Measurements from ENCODE around the gene PRRT4. TPM values are rescaled to one million over a fixed set of nuclear protein-coding genes. Genes with fewer than 3 reads are reported as not detected.

Gene PRRT4
- total RNA-seq, 1 donor from 2014 or later, result not detected

DNA sequence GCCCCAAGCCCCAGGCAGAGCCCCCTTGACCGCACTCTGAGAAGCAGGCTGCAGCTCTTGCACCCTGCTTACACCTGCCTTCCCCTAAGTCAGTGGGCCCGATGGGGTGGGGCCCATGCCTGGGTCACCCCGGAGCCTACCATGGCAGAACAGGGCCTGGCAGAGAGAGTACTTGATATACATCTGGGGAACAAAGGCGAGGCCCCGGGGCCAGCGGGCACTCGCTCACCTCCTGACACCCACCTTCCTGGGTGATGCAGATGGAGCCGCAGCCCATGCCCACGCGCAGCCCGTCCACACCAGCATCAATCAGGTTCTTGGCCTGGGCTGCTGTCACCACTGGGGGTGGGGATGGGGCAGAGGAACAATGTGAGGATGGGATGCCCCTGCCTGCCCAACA is 34.9 kb upstream of the PRRT4 start:
- DNase-seq (ENCODE audit: low spot score) (no peak), ATAC-seq (no peak)

DNA sequence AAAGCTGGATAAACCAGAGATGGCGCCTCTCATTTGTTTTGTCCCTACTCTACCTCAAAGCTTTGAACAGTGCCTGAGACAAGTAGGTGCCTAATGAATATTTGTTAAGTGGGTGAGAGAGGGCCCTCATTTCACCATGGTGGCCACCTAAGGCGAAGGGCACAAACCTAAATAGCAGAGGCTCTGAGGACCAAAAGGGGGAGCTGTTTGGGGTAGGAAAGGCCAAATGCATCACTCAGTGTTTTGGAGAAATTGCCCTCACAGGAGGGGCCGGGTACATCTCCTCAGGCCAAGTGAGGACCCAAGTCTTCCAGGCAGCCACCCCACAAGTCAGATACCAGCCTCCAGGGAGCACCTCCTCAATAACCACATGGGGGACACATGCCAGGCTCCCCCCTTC is 34.3 kb upstream of the PRRT4 start:
- DNase-seq (ENCODE audit: low spot score), result no peak
- ATAC-seq, result no peak

DNA sequence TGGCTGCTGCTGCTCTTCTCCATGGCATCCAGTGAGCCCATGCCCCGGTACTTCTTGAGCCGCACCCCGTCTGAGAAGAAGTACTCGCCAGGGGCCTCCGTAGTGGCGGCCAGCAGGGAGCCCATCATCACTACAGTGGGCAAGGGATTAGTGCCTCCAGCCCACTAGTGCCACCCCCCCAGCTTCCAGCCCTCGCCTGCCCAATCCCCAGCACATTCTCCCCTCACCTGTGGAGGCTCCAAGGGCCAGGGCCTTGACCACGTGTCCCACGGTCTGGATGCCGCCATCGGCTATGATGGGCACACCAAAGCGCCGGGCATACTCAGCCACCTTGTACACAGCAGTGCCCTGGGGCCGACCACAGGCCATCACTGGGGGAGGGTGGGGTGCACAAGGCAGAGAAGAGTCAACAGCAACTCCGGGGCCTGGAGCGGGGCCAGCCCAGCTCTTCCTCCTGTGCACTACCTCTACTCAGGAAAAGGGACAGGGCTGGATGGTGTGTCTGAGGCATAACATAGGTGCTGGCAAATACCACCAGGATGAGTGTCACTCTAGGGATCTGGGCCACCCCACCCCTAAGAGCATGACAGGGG is 33.5 kb upstream of the PRRT4 start:
- ATAC-seq, result no peak
- DNase-seq (ENCODE audit: low spot score), result no peak

DNA sequence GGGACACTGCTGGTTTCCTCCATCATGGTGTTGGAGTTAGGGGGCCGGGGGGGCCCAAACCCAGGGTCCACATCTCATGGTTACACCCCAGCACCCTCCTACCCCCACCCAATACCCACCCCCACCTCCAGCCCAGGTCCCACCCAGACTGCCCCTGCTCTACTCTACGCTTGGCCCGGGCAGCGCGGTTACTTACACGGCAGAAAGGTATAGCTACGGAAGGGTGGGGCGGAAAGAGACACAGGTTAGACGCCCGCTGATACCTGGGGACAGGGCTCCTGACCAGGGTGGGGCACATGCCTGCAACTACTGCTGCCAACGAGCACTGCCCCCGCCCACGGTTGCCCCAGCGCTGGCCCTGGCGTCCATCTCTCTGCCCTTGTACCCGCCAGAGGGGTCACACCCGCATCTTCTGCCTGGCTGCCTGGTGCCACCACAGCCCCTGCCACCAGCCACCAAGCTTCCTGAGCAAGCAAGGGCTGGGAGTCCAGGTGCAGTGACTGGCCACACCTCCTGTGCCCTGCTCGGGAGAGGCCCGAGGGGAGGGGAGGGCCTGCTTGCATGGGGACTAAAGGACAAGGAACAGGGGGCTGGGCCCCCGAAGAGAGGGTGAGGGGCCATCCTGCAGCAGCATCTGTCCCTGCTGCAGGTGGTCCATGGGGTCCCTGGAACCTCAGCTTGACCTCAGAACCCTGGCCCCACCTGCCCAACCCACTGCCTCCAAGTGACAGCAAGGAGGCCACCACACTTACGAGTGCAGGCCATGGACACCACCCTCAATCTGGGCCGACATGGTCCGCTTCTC is 32.2 kb upstream of the PRRT4 start:
- DNase-seq (ENCODE audit: low spot score), result no peak
- no peak for ATAC-seq

DNA sequence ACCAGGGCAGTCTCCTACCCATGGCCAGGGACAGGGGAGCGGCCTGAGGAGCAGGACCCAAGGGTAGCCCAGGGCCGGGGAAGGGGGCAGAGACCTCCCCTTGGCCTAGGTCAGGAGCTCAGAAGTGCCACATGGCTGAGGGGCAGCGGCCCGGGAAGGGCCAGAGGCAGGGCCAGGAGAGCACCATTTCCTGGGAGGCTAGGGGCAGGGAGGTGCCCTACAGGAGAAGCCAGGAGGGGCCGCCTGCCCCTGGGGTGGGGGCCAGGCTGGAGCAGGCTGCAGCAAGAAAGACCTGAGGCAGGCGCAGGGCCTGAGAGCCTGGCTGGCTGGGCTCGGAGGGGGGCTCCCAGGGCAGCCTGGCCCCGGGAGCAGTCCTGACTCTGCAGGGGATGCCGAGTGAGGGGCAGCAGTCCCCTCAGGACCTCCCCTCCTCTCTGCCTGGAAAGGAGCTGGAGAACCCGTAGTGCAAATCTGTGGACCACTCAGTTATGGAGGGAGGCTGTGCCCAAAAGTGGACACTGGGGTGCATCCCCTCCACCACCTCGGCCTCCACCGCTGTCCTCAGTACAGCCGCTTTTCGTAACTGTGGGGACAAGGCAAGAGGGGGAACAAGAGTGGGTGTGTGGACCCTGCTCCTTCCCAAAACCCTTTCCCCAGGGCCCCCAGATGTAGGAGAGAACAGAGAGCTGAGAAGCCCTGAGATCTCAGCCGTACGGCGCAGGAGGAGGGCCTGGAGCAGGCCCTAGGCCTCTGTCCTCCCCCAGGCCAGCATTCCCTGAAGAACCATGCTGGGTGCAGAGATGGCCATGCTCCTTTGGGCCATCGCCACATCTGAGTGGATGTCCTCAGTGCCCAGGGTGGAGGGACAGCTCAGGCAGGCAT is 31.2 kb upstream of the PRRT4 start:
- no peak for DNase-seq (ENCODE audit: low spot score)
- ATAC-seq, result no peak

DNA sequence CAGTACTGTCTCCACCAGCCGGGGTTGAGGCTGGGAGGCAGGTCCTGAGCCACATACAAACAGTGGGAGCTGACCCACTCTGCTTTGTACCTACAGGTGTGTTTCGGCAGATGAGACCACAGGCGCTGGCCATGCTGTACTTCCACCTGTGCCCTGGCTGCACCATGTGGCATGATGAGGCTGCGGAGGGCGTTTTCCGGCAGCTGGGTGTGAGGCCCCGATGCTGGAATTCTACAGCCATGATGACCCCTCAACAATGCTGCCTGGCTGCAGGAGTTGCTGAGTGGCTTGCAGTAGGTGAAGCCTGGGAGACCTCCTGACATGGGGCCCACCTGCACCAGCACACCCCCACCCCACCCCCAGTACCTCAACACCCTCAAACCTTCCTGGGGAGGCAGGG is 30.3 kb upstream of the PRRT4 start:
- no peak for ATAC-seq
- no peak for DNase-seq (ENCODE audit: low spot score)

DNA sequence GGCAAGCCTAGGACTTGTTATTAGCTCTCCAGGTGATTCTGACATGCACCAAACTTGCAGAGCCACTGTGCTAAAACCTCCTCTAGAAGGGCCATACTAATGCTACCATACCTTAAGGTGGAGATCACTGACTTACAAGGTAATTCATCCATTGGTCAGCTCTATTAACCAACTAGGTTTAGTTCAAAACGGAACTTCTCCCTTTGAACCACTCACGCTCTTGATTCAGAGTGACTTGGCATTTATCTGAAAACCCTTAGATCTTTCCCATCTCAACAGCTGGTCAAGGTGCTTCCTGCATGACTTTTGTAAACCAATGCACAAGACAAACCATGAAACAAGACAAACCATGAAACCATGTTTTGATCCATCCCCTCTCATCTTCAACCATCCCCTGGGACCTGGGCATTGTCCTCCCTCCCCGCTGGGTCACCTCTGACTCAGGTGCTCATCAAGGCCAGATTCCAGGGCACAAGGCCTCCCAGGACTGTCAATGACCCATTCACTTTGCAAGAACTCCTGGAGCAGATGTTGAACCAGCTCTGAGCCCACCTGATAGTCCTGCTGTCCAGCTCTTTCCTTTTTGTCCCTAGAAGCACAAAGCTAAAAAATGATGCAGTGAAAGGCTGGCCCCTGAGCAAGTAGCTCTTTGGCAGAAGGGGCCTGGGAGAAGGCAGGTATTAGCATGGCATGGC is 29.5 kb upstream of the PRRT4 start:
- no peak for DNase-seq (ENCODE audit: low spot score)
- no peak for ATAC-seq

DNA sequence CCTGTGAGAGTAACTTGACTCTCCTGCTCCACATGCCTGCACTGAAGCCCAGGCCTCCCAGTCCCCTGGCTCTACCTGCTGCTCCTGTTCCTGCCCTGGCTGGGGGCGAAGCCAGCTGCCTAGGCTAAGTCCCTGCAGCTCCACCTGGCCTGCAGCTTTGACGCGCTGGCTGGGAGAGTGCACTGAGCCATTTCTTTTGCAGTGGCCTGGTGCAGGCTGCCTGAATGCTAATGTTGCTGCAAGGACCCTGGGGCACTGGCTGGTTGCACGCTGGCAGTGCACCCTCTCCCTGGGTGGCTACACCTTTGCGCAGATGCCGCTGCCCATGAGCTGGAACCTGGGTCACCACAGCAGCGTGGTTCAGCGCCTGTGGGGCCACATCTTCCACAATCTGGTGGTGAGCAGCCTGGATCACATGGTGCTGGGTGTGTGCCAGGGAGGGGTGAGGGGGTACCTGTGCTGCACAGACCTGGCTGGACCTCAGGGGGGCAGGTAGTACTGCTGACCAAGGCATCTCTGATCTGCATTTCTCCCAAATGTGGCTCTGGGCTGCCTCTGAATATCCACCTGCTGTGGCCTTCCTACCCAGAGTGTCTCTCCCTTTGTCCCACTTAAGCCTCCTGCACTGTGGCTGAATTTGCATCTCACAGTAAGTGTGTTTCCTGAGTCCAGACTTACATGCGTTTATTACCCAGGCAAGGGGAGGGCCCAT is 28.3 kb upstream of the PRRT4 start:
- no peak for DNase-seq (ENCODE audit: low spot score)
- no peak for ATAC-seq

DNA sequence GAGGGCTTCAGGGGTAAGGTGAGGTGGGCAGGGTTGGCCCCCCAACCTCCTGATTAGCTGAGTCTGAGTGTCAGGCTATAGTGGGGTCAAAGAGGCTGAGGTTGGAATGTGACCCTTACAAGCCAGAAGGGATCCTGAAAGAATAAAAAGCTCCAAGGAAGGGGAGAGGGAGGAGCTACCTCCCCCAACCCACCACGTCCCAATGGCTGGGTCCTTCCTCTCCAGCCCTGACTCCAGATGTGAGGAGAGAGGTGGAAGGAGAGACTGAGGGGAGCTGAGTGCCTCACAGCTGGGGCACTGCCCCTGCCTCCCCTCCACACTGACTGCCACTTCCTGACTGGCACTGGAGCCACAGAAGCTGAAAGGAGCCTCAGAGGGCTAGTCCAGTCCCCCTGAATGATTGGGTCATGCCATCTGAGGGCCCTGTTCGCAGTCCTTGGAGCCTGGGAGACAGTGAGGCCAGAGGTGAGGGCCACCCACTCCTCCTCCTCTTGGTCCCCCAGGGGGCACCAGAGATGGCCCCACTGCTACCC is 27.7 kb upstream of the PRRT4 start:
- no peak for DNase-seq (ENCODE audit: low spot score)
- ATAC-seq, result no peak

DNA sequence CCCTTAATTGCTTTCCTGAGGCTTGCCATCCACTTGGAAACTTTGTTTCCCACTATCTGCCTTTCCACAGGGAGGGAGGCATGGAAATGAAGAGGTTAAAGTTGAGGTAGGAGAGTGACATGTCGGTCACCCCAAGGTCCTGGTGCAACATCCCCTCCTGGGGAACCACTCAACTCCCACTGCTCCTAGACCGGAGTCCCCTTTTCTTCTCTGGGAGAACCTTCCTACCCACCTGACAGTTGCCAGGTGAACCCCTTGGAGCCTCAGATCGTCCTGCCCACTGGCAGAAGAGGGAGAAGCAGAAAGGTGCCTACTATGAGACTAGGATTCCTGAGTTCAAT is 26.6 kb upstream of the PRRT4 start:
- no peak for DNase-seq (ENCODE audit: low spot score)
- ATAC-seq, result no peak

DNA sequence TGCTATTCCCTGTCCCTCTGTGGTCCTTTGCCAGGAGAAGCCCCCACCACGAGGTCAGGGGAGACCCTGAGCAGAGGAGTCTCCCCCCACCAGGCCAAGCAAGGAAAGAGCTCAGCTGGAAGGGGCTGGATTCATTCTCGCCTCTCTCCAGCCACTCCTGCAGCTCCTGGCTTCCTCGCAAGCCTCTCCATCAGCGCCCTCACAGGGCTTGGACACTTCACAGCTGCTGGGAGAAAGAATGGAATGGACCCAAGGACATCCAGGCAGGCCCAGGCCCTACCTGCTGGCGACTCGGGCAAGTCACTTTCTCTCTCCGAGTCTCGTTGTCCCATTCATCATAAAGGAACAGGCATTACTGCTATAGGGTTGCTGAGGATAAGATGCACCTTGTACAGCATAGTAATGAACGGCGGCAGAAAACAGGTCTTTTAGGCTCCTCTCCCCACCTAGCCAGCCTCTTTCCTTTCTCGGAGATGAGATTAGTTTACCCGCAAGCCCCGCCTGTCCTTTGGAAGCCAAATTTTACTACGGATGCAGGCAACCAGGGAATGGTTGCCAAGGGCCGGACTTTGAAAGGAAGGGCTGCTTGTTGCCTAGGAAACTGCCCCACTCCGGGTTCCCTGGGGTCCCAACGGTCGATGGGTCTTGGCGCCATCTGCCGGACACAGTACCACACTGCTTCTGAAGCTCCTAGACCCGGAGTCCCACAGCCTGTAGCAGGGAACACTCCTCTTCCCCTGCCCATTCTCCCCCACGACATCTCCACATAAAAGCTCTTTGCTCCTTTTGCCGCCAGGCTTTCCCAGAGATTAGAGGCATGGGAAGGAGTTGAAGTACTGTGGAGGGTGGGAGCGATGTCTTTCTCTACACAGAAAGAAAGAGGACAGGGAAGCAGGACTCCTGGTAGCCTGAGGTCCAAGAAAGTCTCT is 26.0 kb upstream of the PRRT4 start:
- DNase-seq (ENCODE audit: low spot score) (peak; percentile 76), ATAC-seq (peak; percentile 92)

DNA sequence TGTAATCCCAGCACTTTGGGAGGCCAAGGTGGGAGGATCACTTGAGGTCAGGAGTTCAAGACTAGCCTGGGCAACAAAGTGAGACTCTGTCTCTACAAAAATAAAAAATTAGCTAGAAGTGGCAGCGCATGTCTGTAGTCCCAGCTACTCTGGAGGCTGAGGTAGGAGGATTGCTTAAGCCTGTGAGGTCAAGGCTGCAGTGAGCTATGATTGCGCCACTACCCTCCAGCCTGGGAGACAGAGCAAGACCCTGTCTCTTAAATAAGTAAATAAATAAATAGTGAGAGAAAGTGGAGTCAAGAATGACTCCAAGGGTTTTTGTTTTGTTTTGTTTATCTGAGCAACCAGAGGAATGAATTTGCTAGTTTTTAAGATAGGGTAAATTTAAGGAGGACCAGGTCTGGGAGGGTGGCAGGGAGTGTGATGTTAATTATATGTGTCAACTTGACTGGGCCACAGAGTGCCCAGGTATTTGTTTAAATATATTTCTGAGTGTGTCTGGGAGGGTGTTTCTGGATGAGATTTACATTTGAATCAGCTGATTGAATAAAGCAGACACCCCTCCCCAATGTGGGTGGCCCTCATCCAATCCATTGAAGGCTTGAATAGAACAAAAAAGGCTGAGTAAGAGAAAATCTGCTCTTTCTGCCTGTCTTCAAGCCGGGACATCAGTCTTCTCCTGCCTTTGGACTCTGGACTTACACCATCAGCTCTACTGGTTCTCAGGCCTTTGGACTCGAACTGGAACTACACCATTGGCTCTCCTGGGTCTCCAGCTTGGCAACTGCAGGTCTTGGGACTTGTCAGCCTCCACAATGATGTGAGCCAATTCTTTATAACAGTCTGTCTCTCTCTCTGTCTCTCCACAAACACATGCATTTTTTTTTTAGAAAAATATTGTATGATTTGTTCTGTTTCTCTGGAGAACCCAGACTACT is 24.8 kb upstream of the PRRT4 start:
- DNase-seq (ENCODE audit: low spot score) (no peak), ATAC-seq (peak; percentile 17)

DNA sequence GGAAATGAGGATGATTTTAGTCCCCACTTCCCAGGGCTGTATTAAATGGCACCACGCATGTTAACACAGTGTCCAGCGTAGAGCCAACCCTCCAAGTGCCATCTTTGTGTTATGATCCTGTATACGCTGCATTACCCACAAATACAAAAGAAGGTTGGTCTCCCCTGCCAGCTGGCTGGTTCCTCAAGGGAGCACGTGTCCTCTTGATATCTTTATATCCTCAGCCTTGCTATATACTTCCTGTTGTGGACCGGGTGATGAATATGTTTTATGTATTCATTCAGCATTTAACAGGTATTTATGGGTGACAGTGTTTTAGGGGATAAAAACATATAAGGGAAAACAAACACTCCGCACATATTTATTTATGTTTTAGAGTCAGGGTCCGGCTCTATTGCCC is 23.2 kb upstream of the PRRT4 start:
- no peak for ATAC-seq
- no peak for DNase-seq (ENCODE audit: low spot score)

DNA sequence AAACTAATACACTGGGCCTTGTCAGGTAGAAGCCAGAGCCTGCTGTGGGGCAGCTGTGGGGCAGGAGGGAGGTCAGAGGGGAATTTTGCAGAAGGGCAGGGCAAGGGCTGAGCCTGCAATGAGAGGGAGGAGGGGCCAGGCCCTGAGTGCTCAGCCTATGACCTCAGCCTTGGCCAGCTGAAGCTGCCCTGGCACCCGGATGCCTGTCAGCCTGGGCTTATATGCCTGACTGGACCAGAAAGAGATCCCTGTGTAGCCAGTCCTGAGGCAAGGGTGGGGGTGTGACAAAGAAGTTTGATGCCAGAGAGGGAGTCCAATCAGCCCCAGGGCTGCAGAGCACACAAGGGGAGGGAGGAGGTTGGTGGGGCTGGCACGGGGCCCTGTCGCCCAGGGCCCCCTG is 22.3 kb upstream of the PRRT4 start:
- DNase-seq (ENCODE audit: low spot score) (no peak), ATAC-seq (peak; percentile 38)

DNA sequence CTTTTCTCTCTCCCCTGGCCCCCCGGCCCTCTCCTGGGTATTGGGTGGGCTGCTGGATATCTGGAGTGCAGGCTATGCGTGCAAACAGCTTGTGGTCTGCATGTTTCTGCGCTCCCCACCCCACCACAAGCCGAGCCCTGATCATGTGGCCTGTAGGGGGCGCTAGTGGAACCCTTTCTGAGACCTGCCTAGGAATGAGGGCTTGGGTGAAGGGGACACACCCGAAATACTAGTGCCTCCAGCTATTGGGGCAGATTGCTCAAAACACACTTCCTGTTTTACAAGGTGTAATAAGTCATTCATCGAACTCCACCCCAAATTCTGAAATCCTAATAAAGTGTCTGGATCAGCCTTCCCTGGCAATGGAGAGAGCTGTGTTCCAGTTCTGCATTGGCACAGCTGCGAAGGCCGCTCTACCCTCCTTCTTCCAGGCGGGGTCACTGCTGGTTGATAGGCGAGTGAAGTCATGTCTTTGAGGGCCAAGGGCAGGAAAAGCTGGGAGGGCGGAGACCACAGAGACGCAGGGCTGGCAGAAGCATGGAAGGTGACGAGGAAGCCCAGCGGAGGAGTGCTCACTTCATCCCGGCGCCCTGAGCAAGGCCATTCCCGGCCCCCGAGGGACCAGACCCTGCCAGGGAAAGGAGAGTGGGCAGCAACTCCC is 19.8 kb upstream of the PRRT4 start:
- no peak for DNase-seq (ENCODE audit: low spot score)
- no peak for ATAC-seq

DNA sequence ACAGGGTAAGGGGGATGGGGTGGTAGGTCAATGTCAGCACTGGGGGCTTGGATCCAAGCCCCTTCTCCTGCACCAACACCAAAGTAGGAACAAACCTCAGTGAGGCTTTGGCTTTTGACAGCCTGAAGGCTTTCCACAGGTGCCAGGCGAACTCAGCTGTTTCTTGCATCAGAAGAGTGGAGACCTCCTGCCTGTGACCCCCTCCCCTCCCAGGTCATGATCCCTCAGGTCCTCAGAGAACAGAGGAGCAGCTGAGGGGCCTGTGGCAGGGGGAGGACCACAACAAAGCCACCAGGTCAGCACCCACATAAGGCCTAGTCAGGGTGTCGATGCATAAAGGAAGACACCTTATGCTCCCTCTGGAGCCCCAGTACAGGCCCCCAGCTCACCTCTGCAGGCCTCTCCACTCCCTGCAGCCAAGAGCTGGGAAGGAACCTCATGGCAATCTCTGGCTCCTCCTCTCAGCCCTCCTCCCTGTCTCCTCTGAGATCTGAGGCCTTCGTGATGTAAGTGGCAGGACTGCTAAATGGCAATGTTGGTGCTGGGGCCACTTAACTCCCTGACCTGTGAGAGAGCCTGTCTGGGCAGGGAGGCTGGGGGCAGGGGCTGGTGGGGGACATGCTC is 19.1 kb upstream of the PRRT4 start:
- DNase-seq (ENCODE audit: low spot score), result no peak
- no peak for ATAC-seq

DNA sequence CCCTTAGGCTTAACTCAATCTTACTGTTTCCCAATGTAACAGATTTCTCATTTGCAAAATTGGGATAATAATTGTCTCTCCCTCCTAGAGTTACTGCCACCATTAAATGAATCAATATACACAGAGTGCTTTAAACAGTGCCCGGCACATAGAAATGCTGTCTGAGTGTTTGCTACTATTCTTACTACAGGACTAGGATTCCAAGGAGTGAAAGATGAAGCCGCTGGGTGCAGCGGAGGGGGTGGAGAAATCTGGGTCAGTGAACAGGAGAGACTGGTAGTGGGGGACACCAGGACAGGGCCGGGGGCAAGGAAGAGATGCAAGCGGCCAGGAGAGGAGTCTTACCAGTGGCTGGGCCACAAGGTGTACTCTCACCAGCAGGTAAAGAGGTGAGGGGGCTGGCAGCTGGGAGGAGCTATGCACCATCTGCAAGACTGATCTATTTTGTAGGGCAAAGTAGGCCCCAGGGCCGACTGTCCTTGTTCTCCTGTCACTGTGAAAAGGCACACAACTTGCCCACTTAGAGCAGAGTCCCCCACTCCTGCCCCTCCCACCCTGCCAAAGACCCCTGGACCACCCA is 18.5 kb upstream of the PRRT4 start:
- no peak for DNase-seq (ENCODE audit: low spot score)
- no peak for ATAC-seq

Measured in left lobe of liver (tissue), 2 donors.